Measurements from ENCODE around the gene SLC17A9.

SLC17A9 gene

DNA sequence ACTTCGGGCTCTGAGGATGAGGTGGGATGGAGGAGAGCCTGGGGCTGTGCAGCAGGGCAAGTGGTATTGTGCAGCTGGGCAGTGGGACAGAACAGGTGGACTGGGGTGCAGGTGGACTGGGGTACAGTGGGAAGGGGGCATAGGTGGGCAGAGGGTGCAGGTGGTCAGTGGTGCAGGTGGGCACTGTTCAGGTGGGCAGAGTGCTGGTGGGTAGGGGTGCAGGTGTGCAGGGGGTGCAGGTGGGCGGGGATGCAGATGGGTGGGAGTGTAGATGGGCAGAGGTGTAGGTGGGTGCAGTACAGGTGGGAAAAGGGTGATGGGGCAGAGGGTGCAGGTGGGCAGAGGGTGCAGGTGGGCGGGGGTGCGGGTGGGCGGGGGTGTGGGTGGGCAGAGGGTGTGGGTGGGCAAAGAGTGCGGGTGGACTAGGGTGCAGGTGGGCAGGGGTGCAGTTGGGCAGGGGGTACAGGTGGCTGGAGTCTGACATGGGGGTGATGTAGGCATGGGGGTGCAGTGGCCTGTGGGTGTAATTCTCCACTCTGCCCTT is 33.8 kb downstream of the SLC17A9 start:
- no peak for DNase-seq

- no peak for DNase-seq
These were observed 34.6 kb downstream of the SLC17A9 start for GRCh38 chr20:62987114-62987513.

- no peak for DNase-seq
These were observed 36.7 kb downstream of the SLC17A9 start for GRCh38 chr20:62989201-62989601.

DNA sequence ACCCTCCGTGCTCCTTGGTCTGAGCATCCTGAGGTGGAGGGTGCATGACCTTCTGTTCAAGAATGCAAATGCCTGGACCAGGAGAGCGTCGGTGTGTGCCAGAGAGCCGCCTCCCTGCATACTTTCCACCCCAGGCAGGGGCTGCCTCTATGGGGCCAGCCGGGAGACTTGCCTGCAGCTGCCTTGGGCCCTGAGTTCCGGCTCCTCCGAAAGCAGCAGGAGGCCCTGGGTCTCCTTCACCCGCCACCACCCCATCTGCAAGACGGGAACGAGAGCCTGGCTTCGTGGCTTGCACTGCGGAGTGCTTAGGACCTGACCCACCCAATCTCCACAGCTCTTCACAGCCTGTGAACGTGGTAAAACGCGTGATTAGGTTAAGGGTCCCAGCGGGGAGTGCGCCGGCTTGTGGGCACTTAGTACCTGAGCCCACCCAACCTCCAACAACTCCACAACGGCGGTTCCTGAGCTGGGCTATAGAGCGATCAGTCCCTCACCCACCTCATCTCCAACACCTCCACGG is 37.9 kb downstream of the SLC17A9 start:
- no peak for DNase-seq

- no peak for DNase-seq
These were observed 38.8 kb downstream of the SLC17A9 start for GRCh38 chr20:62991196-62991807.

DNA sequence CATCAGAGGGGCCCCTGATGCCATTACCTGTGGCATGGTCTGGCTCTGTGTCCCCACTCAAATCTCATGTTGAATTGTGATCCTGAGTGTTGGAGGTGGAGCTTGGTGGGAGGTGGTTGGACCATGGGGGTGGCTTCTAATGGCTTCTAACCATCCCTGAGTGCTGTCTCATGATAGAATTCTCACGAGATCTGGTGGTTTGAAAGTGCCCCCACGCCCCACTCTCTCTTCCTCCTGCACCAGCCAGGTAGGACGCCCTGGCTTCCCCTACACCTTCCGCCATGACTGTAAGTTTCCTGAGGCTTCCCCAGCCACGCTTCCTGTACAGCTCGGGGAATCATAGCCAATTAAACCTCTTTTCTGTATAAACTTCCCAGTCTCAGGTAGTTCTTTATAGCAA is 39.4 kb downstream of the SLC17A9 start:
- DNase-seq = no peak

DNA sequence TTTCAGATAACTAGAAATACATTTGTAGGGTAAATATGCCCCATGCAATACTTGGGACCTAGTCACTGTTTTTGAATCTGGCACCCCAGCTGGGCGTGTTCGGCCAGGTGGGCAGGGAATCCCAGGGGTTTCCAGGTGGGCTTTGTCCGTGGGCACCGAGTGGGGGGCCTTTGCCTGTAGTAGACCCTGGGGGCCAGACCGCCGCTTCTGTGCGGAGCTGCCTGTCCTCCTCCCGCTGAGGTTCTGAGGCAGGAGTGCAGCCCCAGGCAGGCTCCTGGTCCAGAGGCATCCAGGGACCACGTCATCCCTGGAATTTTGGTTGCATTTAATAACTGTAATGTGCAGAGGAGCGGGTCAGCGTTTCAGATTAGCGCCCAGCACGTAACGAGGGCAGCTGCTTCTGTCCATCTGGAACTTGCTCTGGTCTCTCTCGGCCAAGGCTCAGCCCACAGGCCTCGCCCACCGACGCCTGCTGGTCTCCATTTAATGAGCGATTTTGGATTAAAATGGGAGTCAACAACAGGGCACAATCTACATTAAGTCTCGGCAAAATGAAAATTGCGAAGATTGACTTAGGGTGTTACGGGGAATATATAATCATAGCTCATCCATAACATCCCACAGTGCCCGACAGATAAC is 41.5 kb downstream of the SLC17A9 start:
- DNase-seq = no peak

DNA sequence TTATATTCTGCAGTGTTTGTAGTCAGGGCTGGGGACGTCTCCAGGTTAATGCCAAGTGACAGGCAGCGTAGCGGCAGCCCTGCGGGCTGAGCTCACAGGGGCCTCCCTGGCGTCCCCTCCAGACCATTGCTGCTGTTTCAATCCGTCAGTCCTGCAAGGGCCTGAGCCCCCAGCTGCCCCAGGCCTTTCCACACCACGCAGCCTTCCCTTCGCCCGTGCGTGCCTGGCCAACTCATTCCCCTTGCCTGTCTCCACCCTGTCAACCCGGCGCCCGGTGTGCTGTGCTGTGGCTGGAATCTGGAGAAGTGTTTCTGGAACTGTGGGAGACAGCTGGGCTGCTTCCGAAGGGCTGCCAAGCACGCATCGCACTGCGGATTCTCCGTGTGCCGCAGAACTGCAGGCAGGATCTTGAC is 42.4 kb downstream of the SLC17A9 start:
- DNase-seq = no peak

GRCh38 chr20:62995481-62995880 is 43.0 kb downstream of the SLC17A9 start:
- no peak for DNase-seq

DNA sequence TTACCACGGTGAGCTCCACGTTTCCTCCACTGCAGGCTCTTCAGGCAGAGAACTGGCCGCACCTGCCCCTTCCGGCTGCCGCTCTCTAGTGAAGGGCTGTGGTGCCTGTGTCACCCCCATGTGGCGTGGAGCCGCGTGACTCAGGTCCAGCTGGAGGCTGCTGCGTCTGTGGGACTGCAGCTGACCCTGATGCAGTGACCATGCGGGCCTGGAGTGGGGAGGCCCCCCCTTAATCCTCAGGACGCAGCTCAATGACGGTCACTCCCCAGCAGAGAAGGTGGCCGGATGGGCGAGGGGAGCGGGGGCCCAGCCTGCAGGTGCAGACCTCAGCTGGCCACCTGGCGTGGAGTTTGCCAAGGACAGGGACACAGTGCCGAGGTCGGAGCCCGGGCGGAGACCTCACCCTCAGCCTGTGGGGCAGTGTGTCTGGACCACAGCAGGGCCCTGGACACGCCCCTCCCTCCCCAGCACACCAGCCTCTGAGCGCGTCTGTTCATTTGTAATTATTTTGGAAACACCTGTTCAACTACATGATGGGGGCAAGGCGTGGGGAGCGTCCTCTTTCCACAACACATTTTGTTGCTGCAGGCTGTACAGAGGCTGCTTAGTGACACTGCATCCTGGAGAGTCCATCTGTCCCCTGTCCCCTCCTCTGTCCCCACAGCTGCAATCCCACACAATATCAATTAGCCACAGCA is 43.5 kb downstream of the SLC17A9 start:
- DNase-seq = no peak

- DNase-seq = no peak
These were observed 44.1 kb downstream of the SLC17A9 start for GRCh38 chr20:62996596-62996982.

GRCh38 chr20:62997417-62998035 is 45.0 kb downstream of the SLC17A9 start:
- no peak for DNase-seq

DNA sequence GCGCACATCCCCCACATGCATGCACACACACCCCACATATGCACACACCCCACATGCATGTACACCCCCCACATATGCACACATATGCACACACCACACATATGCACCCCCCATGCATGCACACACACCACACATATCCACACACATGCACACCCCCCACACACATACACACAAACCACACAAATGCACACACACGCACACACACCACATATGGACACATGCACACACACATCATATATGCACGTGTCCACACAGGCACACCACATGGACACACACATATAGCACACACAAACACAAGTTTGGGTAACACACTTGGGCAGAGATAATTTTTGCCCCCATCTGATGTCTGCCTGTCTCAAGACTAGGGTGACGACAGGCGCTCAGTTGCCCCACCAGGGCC is 45.9 kb downstream of the SLC17A9 start:
- DNase-seq = no peak

DNA sequence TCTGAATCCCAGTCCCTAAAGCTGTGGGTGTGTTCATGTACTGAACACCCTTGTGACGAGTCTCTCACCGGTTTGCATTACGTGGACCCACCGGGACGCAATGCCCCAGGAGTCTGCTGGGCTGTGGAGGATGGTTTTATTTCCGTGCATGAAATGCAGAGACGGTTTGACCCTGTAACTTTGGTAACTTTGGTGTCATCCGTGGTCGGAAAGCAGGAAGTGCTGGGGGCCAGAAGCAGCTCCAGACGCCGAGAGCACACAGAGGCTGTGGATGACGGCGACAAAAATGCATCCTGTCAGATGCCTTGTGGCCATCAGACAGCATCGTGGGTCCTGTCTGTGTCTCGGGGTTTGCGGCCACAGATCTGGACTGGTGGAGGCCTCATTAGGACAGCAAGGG is 47.1 kb downstream of the SLC17A9 start:
- no peak for DNase-seq

DNA sequence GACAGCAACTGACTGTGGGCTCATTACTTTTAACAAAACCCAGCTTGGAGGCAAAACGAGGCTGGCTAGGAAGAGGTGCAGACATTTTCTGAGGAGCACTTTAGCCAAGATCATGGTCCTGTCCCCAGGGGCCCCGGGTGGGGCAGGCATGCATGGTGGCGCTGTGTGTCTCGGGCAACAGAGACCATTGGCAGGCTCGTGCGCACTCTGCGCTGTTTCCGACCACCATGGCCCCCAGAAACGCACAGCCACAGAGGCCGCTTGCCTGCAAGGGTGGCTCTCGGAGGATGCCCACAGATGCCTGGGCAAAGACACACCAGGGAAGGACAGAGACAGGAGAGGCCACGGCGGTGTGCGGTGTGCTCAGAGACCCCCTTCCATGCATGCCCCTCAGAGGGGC is 47.5 kb downstream of the SLC17A9 start:
- DNase-seq = no peak

GRCh38 chr20:63000958-63001357 is 48.4 kb downstream of the SLC17A9 start:
- no peak for DNase-seq

DNA sequence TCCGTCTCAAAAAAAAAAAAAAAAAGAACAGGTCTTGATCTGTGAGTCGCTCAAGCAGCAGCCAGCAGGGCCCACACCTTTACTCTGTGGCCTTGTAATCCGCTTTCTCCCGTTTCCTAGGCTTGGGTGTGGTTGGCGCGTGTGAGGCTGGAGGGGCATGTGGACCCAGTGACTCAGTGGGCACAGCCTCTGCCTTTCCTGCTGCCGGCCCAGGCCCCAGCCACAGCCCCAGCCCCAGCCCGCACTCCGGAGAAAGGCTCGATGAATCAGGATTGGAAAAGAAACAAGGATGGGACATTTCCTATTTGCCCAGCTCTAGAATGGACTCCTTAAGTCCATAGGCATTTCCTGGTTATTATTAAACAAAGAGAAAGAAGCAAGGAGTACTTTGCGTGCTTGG is 50.0 kb downstream of the SLC17A9 start:
- no peak for DNase-seq

DNA sequence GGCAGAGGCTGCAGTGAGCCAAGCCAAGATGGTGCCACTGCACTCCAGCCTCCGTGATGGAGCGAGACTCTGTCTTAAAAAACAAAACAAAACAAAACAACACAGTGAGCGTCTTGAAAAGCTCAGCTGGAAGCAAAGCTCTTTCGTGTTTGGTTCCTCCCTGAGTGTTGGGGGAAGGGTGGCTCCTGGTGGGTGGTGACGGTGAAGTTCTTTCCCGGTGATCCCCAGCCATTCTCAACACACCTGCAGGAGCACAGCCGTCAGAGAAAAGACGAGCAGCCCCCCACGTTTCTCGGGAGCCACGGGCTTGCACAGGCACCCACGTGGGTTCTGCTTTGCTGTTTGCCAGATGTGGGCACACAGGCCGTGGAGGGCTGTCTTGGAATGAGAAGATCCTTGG is 51.0 kb downstream of the SLC17A9 start:
- DNase-seq = no peak

DNA sequence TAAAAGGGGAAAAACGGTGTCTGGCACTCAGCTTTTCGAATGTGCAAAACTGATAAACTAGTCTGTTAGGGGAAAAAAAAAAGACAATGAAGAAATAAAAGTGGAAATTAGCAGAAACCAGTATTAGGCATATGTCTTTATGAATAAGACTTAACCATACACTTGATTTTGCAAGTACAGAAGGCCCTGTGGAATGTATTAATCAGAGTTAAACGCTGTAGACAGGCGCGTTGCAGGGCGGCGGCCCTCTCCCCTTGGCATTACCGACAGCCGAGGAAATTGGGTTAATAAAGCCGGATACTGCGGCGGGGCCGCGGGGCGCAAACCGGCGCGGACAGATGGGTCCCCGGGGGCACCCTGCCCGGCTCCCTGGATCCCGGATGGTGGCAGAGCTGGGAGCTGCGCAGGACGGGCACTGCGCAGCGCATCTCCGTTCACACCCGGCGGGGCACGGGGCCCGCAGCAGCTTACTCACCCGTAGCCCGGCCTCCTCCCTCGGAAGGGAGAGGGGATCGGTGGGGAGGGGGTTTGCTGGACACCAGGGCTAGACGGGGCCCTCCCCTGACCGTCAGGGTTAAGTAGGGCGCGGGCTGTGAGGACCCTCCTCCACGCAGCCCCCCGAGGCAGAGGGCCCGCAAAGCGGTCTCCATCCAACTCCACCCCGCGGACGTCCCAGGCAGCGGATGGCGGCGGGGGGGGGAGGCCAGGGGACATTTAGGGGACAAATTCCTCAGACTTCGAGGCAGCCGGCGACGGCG is 52.3 kb downstream of the SLC17A9 start:
- peak in 1 of 2 experiments; percentile 26 for DNase-seq

GRCh38 chr20:63005365-63005861 is 52.9 kb downstream of the SLC17A9 start:
- no peak for DNase-seq

DNA sequence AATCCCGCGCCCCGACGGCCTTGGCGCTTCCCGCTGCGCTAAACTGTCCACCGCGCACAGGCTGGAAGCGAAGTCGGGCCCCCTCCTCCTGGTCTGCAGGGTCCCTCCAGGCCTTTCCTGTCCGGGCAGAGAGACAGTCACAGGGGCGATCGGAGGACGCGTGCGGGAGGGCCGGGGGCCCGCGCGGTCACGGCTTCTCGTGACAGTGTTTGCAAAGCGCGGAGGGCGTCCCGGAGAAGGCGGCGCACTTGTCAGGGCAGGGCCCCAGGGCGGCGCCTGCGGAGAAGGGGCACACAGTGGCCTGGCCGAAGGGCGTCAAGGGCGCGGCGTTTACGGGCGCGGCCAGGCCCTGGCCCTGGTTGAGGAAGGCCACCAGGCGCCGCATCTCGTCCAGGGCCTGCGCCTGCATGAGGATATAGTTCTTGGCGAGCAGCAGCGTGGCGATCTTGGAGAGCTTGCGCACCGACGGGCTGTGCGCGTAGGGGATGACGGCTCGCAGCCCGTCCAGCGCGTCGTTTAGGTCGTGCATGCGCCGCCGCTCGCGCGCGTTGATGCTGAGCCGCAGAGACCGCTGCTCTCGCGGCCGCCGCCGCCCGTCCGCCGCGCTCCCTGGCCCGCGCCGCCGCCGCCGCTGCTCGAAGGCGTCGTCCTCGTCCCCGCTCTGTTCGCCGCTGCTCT is 53.5 kb downstream of the SLC17A9 start:
- DNase-seq = peak; percentile 28 to 30
